ENCODE results near the gene WDR6.

DNA sequence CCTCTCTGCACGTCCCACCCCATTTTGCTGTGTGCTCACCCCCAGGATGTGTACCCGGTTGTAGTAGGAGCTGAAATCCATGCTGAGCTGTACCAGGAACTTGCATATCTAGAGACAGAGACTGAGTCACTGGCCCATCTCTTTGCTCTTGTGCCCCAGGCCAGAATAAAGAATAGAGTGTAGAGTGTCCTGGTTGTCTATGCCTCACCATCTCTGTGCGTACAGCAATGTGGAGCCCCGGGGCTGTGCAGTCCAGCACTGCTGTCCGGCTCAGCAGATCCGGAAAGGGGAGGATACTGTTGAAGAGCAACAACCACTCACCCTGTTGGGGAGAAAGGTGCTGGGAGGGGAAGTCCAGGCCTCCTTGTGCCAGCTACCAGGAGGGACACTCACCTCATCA lies 8.6 kb downstream of the WDR6 start:
- TF ChIP-seq, protein P1, sequence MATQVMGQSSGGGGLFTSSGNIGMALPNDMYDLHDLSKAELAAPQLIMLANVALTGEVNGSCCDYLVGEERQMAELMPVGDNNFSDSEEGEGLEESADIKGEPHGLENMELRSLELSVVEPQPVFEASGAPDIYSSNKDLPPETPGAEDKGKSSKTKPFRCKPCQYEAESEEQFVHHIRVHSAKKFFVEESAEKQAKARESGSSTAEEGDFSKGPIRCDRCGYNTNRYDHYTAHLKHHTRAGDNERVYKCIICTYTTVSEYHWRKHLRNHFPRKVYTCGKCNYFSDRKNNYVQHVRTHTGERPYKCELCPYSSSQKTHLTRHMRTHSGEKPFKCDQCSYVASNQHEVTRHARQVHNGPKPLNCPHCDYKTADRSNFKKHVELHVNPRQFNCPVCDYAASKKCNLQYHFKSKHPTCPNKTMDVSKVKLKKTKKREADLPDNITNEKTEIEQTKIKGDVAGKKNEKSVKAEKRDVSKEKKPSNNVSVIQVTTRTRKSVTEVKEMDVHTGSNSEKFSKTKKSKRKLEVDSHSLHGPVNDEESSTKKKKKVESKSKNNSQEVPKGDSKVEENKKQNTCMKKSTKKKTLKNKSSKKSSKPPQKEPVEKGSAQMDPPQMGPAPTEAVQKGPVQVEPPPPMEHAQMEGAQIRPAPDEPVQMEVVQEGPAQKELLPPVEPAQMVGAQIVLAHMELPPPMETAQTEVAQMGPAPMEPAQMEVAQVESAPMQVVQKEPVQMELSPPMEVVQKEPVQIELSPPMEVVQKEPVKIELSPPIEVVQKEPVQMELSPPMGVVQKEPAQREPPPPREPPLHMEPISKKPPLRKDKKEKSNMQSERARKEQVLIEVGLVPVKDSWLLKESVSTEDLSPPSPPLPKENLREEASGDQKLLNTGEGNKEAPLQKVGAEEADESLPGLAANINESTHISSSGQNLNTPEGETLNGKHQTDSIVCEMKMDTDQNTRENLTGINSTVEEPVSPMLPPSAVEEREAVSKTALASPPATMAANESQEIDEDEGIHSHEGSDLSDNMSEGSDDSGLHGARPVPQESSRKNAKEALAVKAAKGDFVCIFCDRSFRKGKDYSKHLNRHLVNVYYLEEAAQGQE (IDR thresholded peaks at IDR 0.05; ENCODE audit: insufficient read depth in 1 of 2, low read depth in 2 of 2, low read length in 2 of 2): no peak
- TF ChIP-seq POLR2AphosphoS5 (IDR thresholded peaks at IDR 0.05; ENCODE audit: low read depth, low read length): no peak; the same call in 1 of the 2 replicates
- no peak for TF ChIP-seq TAF1 (IDR thresholded peaks at IDR 0.05; ENCODE audit: borderline replicate concordance, insufficient read depth, low read length)
